GM12865 (cell line): ENCODE measurements around the gene ZPBP2.
"Not testable (repeated sequence)": the region's sequence is repeated elsewhere in the genome, so short reads cannot be mapped to it uniquely, and the experiment has no call there.

Source experiments
- DNase-seq: peaks from one replicate; pipeline ENCODE4 v3.0.0; 2010; ENCODE audit warnings: low read depth
- H3K4me3 ChIP-seq: 2 replicates; pipeline ENCODE4 v1.5.1; 2011; ENCODE audit warnings: mild to moderate bottlenecking, low read depth, low read length, control low read depth
- TF ChIP-seq, protein P1 (sequence below): IDR thresholded peaks from 2 replicates; pipeline ENCODE4 v1.5.1; 2011; ENCODE audit warnings: low read length, control low read depth, low read depth, inconsistent platforms; ENCODE audit not compliant: insufficient read depth; ENCODE audit errors: missing control alignments

ZPBP2 gene

DNA sequence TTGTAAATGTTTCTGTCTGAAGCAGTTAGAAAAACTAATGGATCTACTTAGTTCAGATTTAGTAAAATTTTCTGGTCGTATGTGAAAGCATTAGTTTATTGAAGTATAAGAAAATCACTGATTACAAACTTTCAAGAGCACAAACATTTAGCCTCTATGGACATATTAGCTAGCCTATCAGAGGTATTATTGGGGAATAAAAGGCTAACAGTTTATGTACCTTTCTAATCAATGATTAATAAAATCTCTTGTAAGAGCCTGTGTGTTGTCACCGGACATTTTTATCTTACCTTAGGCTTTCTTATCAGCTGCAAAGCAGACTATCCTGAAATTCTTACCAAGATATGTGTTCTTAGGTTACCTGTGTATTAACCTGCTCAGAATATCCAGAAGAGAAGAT is 21.2 kb downstream of the ZPBP2 start:
- H3K4me3 ChIP-seq, result no peak overlapping the region
- DNase-seq, result no peak
- TF ChIP-seq, protein P1, sequence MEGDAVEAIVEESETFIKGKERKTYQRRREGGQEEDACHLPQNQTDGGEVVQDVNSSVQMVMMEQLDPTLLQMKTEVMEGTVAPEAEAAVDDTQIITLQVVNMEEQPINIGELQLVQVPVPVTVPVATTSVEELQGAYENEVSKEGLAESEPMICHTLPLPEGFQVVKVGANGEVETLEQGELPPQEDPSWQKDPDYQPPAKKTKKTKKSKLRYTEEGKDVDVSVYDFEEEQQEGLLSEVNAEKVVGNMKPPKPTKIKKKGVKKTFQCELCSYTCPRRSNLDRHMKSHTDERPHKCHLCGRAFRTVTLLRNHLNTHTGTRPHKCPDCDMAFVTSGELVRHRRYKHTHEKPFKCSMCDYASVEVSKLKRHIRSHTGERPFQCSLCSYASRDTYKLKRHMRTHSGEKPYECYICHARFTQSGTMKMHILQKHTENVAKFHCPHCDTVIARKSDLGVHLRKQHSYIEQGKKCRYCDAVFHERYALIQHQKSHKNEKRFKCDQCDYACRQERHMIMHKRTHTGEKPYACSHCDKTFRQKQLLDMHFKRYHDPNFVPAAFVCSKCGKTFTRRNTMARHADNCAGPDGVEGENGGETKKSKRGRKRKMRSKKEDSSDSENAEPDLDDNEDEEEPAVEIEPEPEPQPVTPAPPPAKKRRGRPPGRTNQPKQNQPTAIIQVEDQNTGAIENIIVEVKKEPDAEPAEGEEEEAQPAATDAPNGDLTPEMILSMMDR, result no peak

DNA sequence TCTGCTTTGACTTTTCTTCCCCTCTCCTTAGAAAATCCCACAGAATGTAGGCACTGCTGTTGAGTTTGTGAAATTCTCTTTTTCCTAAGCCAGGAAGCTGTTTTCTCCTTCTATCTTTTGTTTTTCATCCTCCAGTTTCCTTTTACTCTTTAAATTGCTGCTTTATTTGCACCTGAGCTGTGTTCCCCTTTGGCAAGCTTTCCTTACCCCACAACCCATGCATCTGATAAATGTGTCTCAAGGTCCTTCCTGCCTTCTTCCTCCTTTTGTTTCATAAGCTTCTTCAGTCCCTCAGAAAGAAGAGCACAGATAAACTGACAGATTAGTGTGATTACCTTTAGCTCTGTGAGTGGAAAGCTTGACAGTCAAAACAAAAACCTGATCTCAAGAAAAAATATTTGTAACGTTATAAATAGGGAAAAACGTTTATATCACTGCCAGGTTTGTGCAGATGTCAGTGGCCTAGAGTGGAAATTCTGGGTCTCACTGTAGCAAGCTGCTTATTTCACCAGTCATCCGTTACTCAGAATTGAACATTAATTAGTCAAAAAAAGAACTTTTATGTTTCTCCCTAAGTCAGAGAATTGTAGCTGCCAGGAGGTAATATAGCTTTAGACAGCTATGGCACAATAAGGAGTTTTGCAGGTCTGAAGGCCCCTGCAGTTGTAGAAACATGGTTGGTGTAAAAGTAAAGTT is 26.8 kb downstream of the ZPBP2 start:
- no peak for DNase-seq
- H3K4me3 ChIP-seq, result no peak overlapping the region
- TF ChIP-seq, protein P1, result no peak

- DNase-seq, result no peak
- no peak overlapping the region for H3K4me3 ChIP-seq
- TF ChIP-seq, protein P1, result no peak
Observed at GRCh38 chr17:39898088-39898487, 30.1 kb downstream of the ZPBP2 start.

- H3K4me3 ChIP-seq, result no peak overlapping the region
- TF ChIP-seq, protein P1, result no peak
- DNase-seq, result no peak
Observed at GRCh38 chr17:39899215-39899614, 31.2 kb downstream of the ZPBP2 start.

- DNase-seq, H3K4me3 ChIP-seq: not testable (repeated sequence)
Observed at GRCh38 chr17:39902027-39902426, 34.0 kb downstream of the ZPBP2 start.

- no peak for DNase-seq
- TF ChIP-seq, protein P1, result no peak
- H3K4me3 ChIP-seq, result no peak overlapping the region
Observed at GRCh38 chr17:39903158-39903884, 35.3 kb downstream of the ZPBP2 start.

GRCh38 chr17:39904990-39905288 is 36.9 kb downstream of the ZPBP2 start:
- H3K4me3 ChIP-seq, result no peak overlapping the region
- TF ChIP-seq, protein P1, result no peak
- DNase-seq, result no peak
